Karpas-422 (cell line): ENCODE results near the gene SPATA19. TPM values are rescaled to one million over a fixed set of nuclear protein-coding genes. Genes with fewer than 3 reads are reported as not detected.
A peak's percentile ranks its signal among the peaks of the same experiment; 100 is the strongest.

Experiments used
- DNase-seq: peaks from one replicate; pipeline ENCODE4 v3.0.0-alpha.2; 2015
- H2AFZ ChIP-seq: fragments of 200-600 bp; sonication (generic); 2 replicates; pipeline ENCODE4 v1.6.1; 2014; ENCODE audit warnings: antibody characterized with exemption, low read length, mixed read lengths
- H3K27ac ChIP-seq: fragments of 200-600 bp; sonication (generic); 2 replicates; pipeline ENCODE4 v1.5.1; 2014; ENCODE audit warnings: mild to moderate bottlenecking, low read length, moderate library complexity
- H3K27me3 ChIP-seq: fragments of 200-600 bp; sonication (generic); 2 replicates; pipeline ENCODE4 v1.6.1; 2014; ENCODE audit warnings: low read length, mixed read lengths
- H3K36me3 ChIP-seq: fragments of 200-600 bp; sonication (generic); 2 replicates; pipeline ENCODE4 v1.6.1; 2014; ENCODE audit warnings: low read length, mixed read lengths; ENCODE audit not compliant: insufficient read depth
- H3K4me1 ChIP-seq: fragments of 200-600 bp; sonication (generic); 2 replicates; pipeline ENCODE4 v1.6.1; 2014; ENCODE audit warnings: mild to moderate bottlenecking, low read length, mixed read lengths
- H3K4me2 ChIP-seq: fragments of 200-600 bp; sonication (generic); 2 replicates; pipeline ENCODE4 v1.6.1; 2014; ENCODE audit warnings: low read length, low read depth, mild to moderate bottlenecking; ENCODE audit not compliant: poor library complexity, severe bottlenecking
- H3K4me3 ChIP-seq: fragments of 200-600 bp; sonication (generic); 2 replicates; pipeline ENCODE4 v1.5.1; 2014; ENCODE audit warnings: mild to moderate bottlenecking, antibody characterized with exemption, low read length, mixed read lengths
- H3K79me2 ChIP-seq: fragments of 200-600 bp; sonication (generic); 2 replicates; pipeline ENCODE4 v1.6.1; 2014; ENCODE audit warnings: mild to moderate bottlenecking, low read length, mixed read lengths
- H3K9ac ChIP-seq: fragments of 200-600 bp; sonication (generic); 2 replicates; pipeline ENCODE4 v1.6.0; 2014; ENCODE audit warnings: low read length
- H3K9me2 ChIP-seq: fragments of 200-600 bp; sonication (generic), shearing (Covaris generic); replicated peaks from 2 replicates; pipeline ENCODE4 v1.6.0; 2014; ENCODE audit warnings: mild to moderate bottlenecking, low read length, moderate library complexity; ENCODE audit not compliant: insufficient read depth
- H3K9me3 ChIP-seq: fragments of 300-700, 200-600 bp; sonication (generic); 2 replicates; pipeline ENCODE4 v1.6.1; 2014; ENCODE audit warnings: low read length, mixed read lengths
- H4K20me1 ChIP-seq: fragments of 200-600 bp; sonication (generic); 2 replicates; pipeline ENCODE4 v1.6.1; 2014; ENCODE audit warnings: mild to moderate bottlenecking, antibody characterized with exemption, low read length, low read depth; ENCODE audit not compliant: insufficient read depth
- total RNA-seq: library from RNA; depleted of rRNA; stranded (reverse); fragments of >200 nt; shearing (Covaris generic); gene quantifications from 2 replicates; pipeline ENCODE4 v1.2.3, GENCODE V29; 2014; ENCODE audit warnings: low replicate concordance

Gene SPATA19
- total RNA-seq, 1 experiment from 2014 or later, result not detected

DNA sequence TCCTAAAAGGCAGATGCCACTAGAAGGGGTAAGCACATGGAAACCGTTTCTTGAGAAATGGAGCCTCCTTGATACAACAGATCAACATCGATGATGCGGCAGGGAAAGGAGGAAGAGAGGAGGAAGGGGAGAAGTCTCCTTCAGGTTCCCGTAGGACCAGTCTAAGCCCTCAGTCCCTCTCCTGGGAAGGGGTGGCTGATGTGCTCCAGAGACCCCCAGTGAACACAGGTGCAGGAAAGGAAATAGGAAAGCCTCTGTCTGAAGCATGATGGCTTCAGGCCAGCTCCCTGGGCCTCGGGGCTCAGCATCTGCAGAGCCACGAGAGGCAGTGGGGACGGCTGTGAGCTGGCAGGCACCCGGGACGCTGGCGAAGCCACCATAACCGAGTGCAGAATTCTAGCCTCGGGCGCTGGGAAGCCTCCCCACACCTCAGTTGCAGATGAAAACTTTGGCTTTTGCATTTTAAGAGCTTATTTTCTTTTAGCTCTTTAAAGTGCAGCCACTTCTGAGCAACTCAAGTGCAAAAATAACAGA, 1.8 kb downstream of the SPATA19 start:
- Histone ChIP-seq H3K27ac (no peak overlapping the region), H3K9ac (no peak overlapping the region), H3K9me3 (no peaks in the 10 kb centered on the region), H3K36me3 (no peaks in the 10 kb centered on the region), H3K4me1 (no peaks in the 10 kb centered on the region), H2AFZ (no peak overlapping the region), H3K4me3 (no peak overlapping the region), H3K9me2 (no peaks in the 10 kb centered on the region), H4K20me1 (no peaks in the 10 kb centered on the region), H3K27me3 (no peaks in the 10 kb centered on the region), H3K79me2 (no peaks in the 10 kb centered on the region), H3K4me2 (no peak overlapping the region)
- DNase-seq, result no peak

DNA sequence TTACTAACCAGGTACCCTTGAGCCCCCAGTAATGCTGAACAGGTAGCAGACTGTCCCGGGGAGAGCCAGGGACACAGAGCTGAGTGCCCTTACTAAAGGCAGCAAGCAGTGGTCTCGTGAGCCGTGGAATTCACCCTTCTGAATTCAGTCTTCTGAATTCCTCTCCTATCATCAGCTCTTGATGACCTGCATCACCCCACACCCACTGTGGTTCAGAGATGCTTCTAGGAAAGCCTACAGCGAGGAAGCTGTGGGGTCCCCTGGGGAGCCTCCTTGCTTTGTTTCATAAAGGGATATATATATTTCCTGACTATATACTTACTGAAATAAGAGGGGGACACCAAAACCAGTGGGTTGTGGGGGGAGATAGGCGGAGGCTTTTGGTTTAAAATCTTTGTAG, 2.6 kb downstream of the SPATA19 start:
- H3K9me3 ChIP-seq, result no peaks in the 10 kb centered on the region
- H3K9me2 ChIP-seq, result no peaks in the 10 kb centered on the region
- no peaks in the 10 kb centered on the region for H3K27me3 ChIP-seq
- no peaks in the 10 kb centered on the region for H3K36me3 ChIP-seq
- H2AFZ ChIP-seq, result no peak overlapping the region
- no peak overlapping the region for H3K27ac ChIP-seq
- no peak overlapping the region for H3K9ac ChIP-seq
- H3K4me3 ChIP-seq, result no peak overlapping the region
- no peak for DNase-seq
- no peaks in the 10 kb centered on the region for H4K20me1 ChIP-seq
- H3K4me1 ChIP-seq, result no peaks in the 10 kb centered on the region
- H3K4me2 ChIP-seq, result no peak overlapping the region
- no peaks in the 10 kb centered on the region for H3K79me2 ChIP-seq

DNA sequence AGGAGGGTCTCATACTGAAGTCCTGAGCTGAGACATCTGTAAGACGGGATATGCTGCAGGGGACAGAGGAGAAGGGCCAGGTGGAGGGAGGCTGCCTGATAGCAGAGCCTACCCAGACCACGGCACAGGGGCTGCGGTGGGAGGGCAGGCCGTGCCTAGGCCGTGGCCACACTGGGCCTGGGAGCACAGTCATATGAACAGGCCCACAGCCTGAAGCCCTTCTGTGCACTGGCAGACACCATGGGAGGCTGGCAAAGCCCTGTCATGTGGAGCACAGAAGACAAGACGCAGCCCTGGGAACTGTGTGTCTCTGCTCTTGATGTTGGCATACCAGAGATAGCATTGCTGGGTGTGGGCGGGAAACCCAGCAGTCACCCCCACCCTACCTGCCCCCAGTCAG, 3.3 kb downstream of the SPATA19 start:
- Histone ChIP-seq H3K9ac (no peak overlapping the region), H3K9me2 (no peaks in the 10 kb centered on the region), H4K20me1 (no peaks in the 10 kb centered on the region), H3K79me2 (no peaks in the 10 kb centered on the region), H3K27ac (no peak overlapping the region), H2AFZ (no peak overlapping the region), H3K4me2 (no peak overlapping the region), H3K9me3 (no peaks in the 10 kb centered on the region), H3K36me3 (no peaks in the 10 kb centered on the region), H3K4me1 (no peaks in the 10 kb centered on the region), H3K4me3 (no peak overlapping the region), H3K27me3 (no peaks in the 10 kb centered on the region)
- DNase-seq, result no peak

GRCh38 chr11:133841279-133842043, 3.9 kb downstream of the SPATA19 start:
- no peak overlapping the region for H3K27ac ChIP-seq
- H2AFZ ChIP-seq, result no peak overlapping the region
- no peak for DNase-seq
- no peaks in the 10 kb centered on the region for H3K36me3 ChIP-seq
- no peaks in the 10 kb centered on the region for H4K20me1 ChIP-seq
- H3K9ac ChIP-seq, result no peak overlapping the region
- no peaks in the 10 kb centered on the region for H3K9me2 ChIP-seq
- no peaks in the 10 kb centered on the region for H3K4me1 ChIP-seq
- no peaks in the 10 kb centered on the region for H3K79me2 ChIP-seq
- H3K4me2 ChIP-seq, result no peak overlapping the region
- H3K9me3 ChIP-seq, result no peaks in the 10 kb centered on the region
- no peaks in the 10 kb centered on the region for H3K27me3 ChIP-seq
- H3K4me3 ChIP-seq, result no peak overlapping the region

DNA sequence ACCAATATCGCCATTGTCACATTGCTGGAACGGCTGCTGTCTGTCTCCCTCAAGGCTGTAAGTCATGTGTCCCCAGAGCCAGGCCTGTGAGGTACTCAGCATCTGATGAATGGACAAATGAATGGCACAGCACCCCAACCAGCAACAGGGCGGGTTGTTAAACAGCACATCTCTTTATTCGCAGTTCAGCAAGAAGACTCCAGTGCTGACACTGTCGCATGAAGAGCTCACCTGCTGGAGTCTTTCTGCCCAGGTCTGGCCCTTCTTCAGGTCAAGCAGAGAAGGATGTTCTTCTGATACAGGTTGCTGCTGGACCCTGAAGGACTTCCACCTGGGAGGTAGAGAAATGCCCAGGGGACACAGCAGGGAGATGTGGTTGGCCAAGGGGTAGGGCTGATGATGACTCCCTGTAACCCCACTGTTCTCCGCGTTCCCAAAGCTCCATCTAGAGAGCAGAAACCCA, 4.8 kb downstream of the SPATA19 start:
- Histone ChIP-seq H3K9me3 (no peaks in the 10 kb centered on the region), H2AFZ (no peak overlapping the region), H3K4me2 (no peak overlapping the region), H3K36me3 (no peaks in the 10 kb centered on the region), H3K9me2 (no peaks in the 10 kb centered on the region), H3K9ac (no peak overlapping the region), H3K27me3 (no peaks in the 10 kb centered on the region), H3K4me3 (no peak overlapping the region), H3K4me1 (no peaks in the 10 kb centered on the region), H4K20me1 (no peaks in the 10 kb centered on the region), H3K27ac (no peak overlapping the region), H3K79me2 (no peaks in the 10 kb centered on the region)
- no peak for DNase-seq

GRCh38 chr11:133835593-133836548, 9.4 kb downstream of the SPATA19 start:
- H3K4me2 ChIP-seq, result no peak overlapping the region
- H3K79me2 ChIP-seq, result no peaks in the 10 kb centered on the region
- H3K9me3 ChIP-seq, result no peaks in the 10 kb centered on the region
- H3K9ac ChIP-seq, result no peak overlapping the region
- H3K27ac ChIP-seq, result no peak overlapping the region
- no peaks in the 10 kb centered on the region for H3K36me3 ChIP-seq
- H3K4me3 ChIP-seq, result no peak overlapping the region
- H3K4me1 ChIP-seq, result no peaks in the 10 kb centered on the region
- H3K9me2 ChIP-seq, result no peaks in the 10 kb centered on the region
- H2AFZ ChIP-seq, result no peak overlapping the region
- DNase-seq, result peak; percentile 29
- no peaks in the 10 kb centered on the region for H3K27me3 ChIP-seq
- H4K20me1 ChIP-seq, result no peaks in the 10 kb centered on the region

DNA sequence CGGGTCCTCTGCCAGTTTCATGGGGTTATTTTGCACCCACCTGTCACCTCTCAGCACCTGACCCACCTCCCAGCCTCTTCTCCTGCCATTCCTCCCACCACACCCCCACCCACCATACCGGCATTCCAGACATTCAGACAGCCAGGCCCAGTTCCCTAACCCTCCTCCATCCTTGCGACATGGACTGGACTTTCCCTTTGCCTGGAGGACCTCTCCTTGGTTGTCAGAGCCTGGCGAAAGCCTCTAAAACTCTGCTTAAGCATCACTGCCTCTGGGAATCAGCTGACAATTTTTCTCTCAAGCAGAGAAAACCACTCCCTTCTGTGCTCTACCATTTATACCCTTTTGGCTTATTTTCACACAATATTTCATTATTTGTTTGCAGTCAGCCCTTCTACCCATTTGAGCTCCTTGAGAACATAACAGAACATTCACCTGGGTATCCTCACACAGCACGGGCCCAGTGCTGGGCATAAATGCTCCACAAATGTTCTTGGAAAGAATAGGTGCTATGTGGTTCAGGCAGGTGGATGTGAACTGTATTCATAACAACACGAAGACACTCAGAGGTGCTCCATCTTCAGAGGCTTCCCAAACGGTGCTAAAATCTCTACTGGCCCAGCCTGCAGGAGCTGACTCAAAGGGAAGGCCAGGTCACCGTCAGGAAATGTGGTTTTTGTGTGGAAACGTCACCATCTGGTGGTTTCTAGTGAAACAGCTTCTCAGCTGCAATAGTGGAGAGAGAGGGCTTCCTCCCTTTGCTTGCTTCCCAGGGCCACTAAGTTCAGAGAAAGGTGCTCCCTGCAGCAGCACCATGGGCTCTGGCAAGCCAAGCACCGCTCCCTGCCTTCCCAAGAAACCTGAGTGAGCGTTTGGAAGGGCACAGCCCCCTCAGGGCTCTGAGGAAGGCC, 10.4 kb downstream of the SPATA19 start:
- Histone ChIP-seq H3K27ac (no peak overlapping the region), H4K20me1 (no peaks in the 10 kb centered on the region), H3K36me3 (no peaks in the 10 kb centered on the region), H3K9me2 (no peaks in the 10 kb centered on the region), H3K79me2 (no peaks in the 10 kb centered on the region), H3K4me3 (no peak overlapping the region), H2AFZ (no peak overlapping the region), H3K4me1 (no peaks in the 10 kb centered on the region), H3K9me3 (no peaks in the 10 kb centered on the region), H3K9ac (no peak overlapping the region), H3K4me2 (no peak overlapping the region), H3K27me3 (no peaks in the 10 kb centered on the region)
- DNase-seq, result peak; percentile 65
